Limb (tissue), 2 donors: Measurements from ENCODE around the gene ARF6.
"Not testable (repeated sequence)": the region's sequence is repeated elsewhere in the genome, so short reads cannot be mapped to it uniquely, and the experiment has no call there.

Experiments
- DNase-seq, 2 donors: peaks; one replicate each; pipeline ENCODE4 v3.0.0-alpha.2; 2016; ENCODE audit errors: extremely low spot score in 2 of 2

ARF6 gene

GRCh38 chr14:49876563-49877127 is 16.2 kb upstream of the ARF6 start:
- no peak for DNase-seq

- DNase-seq, result no peak
Observed at GRCh38 chr14:49879646-49880204, 13.2 kb upstream of the ARF6 start.

GRCh38 chr14:49880267-49881064 is 12.4 kb upstream of the ARF6 start:
- no peak for DNase-seq

- no peak for DNase-seq
Observed at GRCh38 chr14:49881350-49882001, 11.4 kb upstream of the ARF6 start.

- DNase-seq, result no peak
Observed at GRCh38 chr14:49882826-49883694, 9.8 kb upstream of the ARF6 start.

- no peak for DNase-seq
Observed at GRCh38 chr14:49886523-49886922, 6.4 kb upstream of the ARF6 start.

GRCh38 chr14:49888293-49888692 is 4.6 kb upstream of the ARF6 start:
- DNase-seq, result no peak

GRCh38 chr14:49892301-49892635 is 614 bp upstream of the ARF6 start:
- peak in 1 of 2 donors; percentile 88 for DNase-seq

GRCh38 chr14:49893309-49894213 is 679 bp downstream of the ARF6 start:
- DNase-seq, result no peak

GRCh38 chr14:49894214-49895107 is 1.6 kb downstream of the ARF6 start:
- not testable (repeated sequence) for DNase-seq

- no peak for DNase-seq
Observed at GRCh38 chr14:49895480-49895879, 2.6 kb downstream of the ARF6 start.

- not testable (repeated sequence) for DNase-seq
Observed at GRCh38 chr14:49896272-49896671, 3.4 kb downstream of the ARF6 start.

- no peak for DNase-seq
Observed at GRCh38 chr14:49896966-49897365, 4.1 kb downstream of the ARF6 start.

GRCh38 chr14:49897414-49897813 is 4.5 kb downstream of the ARF6 start:
- no peak for DNase-seq

GRCh38 chr14:49897965-49898364 is 5.1 kb downstream of the ARF6 start:
- DNase-seq, result no peak

GRCh38 chr14:49898485-49898884 is 5.6 kb downstream of the ARF6 start:
- DNase-seq, result no peak

- DNase-seq, result no peak
Observed at GRCh38 chr14:49900973-49901372, 8.1 kb downstream of the ARF6 start.

GRCh38 chr14:49902679-49903246 is 9.9 kb downstream of the ARF6 start:
- DNase-seq, result not testable (repeated sequence)

- DNase-seq, result no peak
Observed at GRCh38 chr14:49904270-49904669, 11.4 kb downstream of the ARF6 start.
